ENCODE data around the gene CCR5AS.

CCR5AS gene

DNA sequence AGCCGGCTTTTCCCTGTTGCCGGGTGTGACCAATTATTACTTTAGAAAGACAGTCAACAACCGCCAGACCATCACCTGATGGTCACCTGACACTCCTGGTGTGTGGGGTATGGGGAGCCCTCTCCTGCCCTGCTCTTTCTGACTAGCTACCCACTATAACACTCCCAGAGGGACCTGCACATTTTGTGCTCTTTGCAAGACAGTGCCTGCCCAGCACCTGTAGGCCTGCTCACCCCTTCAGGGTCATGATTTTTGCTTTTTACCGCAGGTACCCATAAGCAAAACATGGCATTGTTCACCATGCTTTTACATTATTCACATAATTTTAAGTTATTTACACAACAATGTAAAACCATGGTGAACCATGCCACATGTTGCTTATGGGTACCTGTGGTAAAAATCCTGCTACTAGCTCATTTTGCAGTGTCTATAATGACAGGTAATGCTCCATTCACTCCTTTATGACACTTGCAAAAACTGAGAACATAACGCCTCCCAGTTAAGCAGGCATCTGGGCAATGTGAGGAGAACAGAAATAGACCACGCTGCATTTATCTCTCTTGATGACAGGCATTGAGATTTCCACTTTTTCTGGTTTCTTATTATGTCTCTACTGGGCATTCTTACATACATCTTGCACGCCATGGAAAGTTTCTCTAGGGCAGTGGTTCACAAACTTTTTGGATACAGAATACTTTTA is 10.1 kb upstream of the CCR5AS start:
- Histone ChIP-seq H3K4me1 (ENCODE audit: insufficient read depth) (no peaks in the 10 kb centered on the region), H3K9me2 (replicated peaks; ENCODE audit: insufficient read depth) (no peaks in the 10 kb centered on the region), H3K9me3 (ENCODE audit: low read depth) (no peaks in the 10 kb centered on the region), H3K4me2 (no peak overlapping the region), H3K79me2 (no peaks in the 10 kb centered on the region), H2AFZ (no peak overlapping the region), H4K20me1 (ENCODE audit: insufficient read depth, poor library complexity, severe bottlenecking) (no peaks in the 10 kb centered on the region), H3K36me3 (replicated peaks; ENCODE audit: insufficient read depth, low read depth) (no peaks in the 10 kb centered on the region), H3K27me3 (no peaks in the 10 kb centered on the region), H3K4me3 (no peak overlapping the region), H3K27ac (no peak overlapping the region)
- TF ChIP-seq EZH2phosphoT487 (IDR thresholded peaks at IDR 0.05; ENCODE audit: low read depth, severe bottlenecking, unreplicated experiment) (no peak), EZH2 (IDR thresholded peaks at IDR 0.05; ENCODE audit: borderline replicate concordance) (no peak)
- TF ChIP-seq, protein P1, sequence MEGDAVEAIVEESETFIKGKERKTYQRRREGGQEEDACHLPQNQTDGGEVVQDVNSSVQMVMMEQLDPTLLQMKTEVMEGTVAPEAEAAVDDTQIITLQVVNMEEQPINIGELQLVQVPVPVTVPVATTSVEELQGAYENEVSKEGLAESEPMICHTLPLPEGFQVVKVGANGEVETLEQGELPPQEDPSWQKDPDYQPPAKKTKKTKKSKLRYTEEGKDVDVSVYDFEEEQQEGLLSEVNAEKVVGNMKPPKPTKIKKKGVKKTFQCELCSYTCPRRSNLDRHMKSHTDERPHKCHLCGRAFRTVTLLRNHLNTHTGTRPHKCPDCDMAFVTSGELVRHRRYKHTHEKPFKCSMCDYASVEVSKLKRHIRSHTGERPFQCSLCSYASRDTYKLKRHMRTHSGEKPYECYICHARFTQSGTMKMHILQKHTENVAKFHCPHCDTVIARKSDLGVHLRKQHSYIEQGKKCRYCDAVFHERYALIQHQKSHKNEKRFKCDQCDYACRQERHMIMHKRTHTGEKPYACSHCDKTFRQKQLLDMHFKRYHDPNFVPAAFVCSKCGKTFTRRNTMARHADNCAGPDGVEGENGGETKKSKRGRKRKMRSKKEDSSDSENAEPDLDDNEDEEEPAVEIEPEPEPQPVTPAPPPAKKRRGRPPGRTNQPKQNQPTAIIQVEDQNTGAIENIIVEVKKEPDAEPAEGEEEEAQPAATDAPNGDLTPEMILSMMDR (IDR thresholded peaks at IDR 0.05; ENCODE audit: poor library complexity): no peak
- DNase-seq (ENCODE audit: low spot score): no peak
- WGBS (ENCODE audit: low lambda C conversion rate, missing lambda C conversion rate): 85% methylated on average over 7 of the region's 7 CpGs

DNA sequence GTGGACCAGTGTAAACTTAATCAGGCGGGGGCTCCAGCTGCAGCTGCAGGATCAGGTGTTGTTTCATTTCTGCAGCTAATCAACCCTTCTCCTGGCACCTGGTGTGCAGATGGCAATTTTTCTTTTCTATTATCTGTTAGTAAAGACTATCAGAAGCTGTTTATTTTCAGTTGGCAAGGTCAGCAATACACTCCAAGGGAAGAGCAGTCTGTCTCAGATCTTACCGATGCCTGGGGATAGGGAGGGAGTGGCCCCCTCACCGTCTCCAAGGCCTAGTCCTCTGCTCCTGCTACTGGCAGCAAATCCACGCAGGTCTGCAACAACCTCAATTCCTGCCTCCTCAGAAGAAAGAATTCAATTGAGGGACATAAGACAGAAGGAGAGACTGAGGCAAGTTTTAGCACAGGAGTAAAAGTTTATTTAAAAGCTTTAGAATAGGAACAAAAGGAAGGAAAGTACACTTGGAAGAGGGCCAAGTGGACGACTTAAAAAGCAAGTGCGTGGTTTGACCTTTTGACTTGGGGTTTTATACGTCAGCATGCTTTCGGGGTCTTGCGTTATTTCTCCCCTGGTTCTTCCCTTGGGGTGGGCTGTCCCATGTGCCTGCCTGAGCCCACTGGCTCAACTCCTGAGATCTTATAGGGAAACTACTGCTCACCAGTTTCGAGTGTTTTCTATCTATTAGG is 9.4 kb upstream of the CCR5AS start:
- no peak for DNase-seq (ENCODE audit: low spot score)
- Histone ChIP-seq H3K9me3 (ENCODE audit: low read depth) (no peaks in the 10 kb centered on the region), H3K79me2 (no peaks in the 10 kb centered on the region), H3K4me1 (ENCODE audit: insufficient read depth) (no peaks in the 10 kb centered on the region), H3K27me3 (no peaks in the 10 kb centered on the region), H2AFZ (no peak overlapping the region), H3K4me2 (no peak overlapping the region), H3K9me2 (replicated peaks; ENCODE audit: insufficient read depth) (no peaks in the 10 kb centered on the region), H3K4me3 (no peak overlapping the region), H3K36me3 (replicated peaks; ENCODE audit: insufficient read depth, low read depth) (no peaks in the 10 kb centered on the region), H3K27ac (no peak overlapping the region), H4K20me1 (ENCODE audit: insufficient read depth, poor library complexity, severe bottlenecking) (no peaks in the 10 kb centered on the region)
- TF ChIP-seq EZH2 (IDR thresholded peaks at IDR 0.05; ENCODE audit: borderline replicate concordance) (no peak), EZH2phosphoT487 (IDR thresholded peaks at IDR 0.05; ENCODE audit: low read depth, severe bottlenecking, unreplicated experiment) (no peak)
- TF ChIP-seq, protein P1 (IDR thresholded peaks at IDR 0.05; ENCODE audit: poor library complexity): no peak
- 60% methylated on average over 10 of the region's 10 CpGs for WGBS (ENCODE audit: low lambda C conversion rate, missing lambda C conversion rate)

DNA sequence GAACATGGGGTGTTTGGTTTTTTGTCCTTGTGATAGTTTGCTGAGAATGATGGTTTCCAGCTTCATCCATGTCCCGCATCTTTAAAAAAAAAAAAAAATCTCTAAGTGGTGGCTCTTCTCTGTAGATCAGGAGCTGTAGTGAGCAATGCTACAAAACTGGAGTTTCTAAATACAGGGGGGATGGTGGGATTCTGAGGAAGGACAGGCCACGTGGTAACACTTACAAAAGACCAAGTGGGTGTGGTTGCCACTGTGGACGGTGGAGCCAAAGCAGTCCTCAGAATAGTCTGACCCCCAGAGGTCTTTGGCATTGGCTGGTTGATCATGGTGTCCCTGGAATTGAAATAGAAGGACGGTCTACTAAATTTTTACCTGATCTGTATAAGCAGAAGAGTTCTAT is 7.9 kb upstream of the CCR5AS start:
- TF ChIP-seq EZH2phosphoT487 (IDR thresholded peaks at IDR 0.05; ENCODE audit: low read depth, severe bottlenecking, unreplicated experiment) (no peak), EZH2 (IDR thresholded peaks at IDR 0.05; ENCODE audit: borderline replicate concordance) (no peak)
- TF ChIP-seq, protein P1 (IDR thresholded peaks at IDR 0.05; ENCODE audit: poor library complexity): no peak
- WGBS (ENCODE audit: low lambda C conversion rate, missing lambda C conversion rate): 77% methylated on average over 4 of the region's 4 CpGs
- H3K27ac ChIP-seq: no peak overlapping the region
- no peak overlapping the region for H2AFZ ChIP-seq
- H4K20me1 ChIP-seq (ENCODE audit: insufficient read depth, poor library complexity, severe bottlenecking): no peaks in the 10 kb centered on the region
- H3K4me1 ChIP-seq (ENCODE audit: insufficient read depth): no peaks in the 10 kb centered on the region
- H3K9me2 ChIP-seq (replicated peaks; ENCODE audit: insufficient read depth): no peaks in the 10 kb centered on the region
- no peak for DNase-seq (ENCODE audit: low spot score)
- H3K9me3 ChIP-seq (ENCODE audit: low read depth): no peaks in the 10 kb centered on the region
- H3K4me3 ChIP-seq: no peak overlapping the region
- H3K4me2 ChIP-seq: no peak overlapping the region
- no peaks in the 10 kb centered on the region for H3K36me3 ChIP-seq (replicated peaks; ENCODE audit: insufficient read depth, low read depth)
- H3K27me3 ChIP-seq: no peaks in the 10 kb centered on the region
- H3K79me2 ChIP-seq: no peaks in the 10 kb centered on the region

All from hepatocyte (in vitro differentiated cells).